ENCODE results near the gene DOCK4.

The DOCK4 gene

GRCh38 chr7:112091768-112092167, 114.4 kb downstream of the DOCK4 start:
- H3K36me3 Mint-ChIP-seq (ENCODE audit: low read depth), result no peaks in the 10 kb centered on the region
- no peaks in the 10 kb centered on the region for H3K9me3 Mint-ChIP-seq
- DNase-seq, result no peak
- no peaks in the 10 kb centered on the region for H3K4me1 Mint-ChIP-seq (ENCODE audit: low read depth)
- no peak overlapping the region for H3K27ac Mint-ChIP-seq
- peaks cover 9% of the 10 kb centered on the region for H3K27me3 Mint-ChIP-seq
- no peak overlapping the region for H3K4me3 Mint-ChIP-seq

- H3K4me3 Mint-ChIP-seq, result no peak overlapping the region
- no peaks in the 10 kb centered on the region for H3K36me3 Mint-ChIP-seq (ENCODE audit: low read depth)
- H3K4me1 Mint-ChIP-seq (ENCODE audit: low read depth), result no peaks in the 10 kb centered on the region
- no peaks in the 10 kb centered on the region for H3K9me3 Mint-ChIP-seq
- no peak overlapping the region for H3K27ac Mint-ChIP-seq
- H3K27me3 Mint-ChIP-seq, result peaks cover 11% of the 10 kb centered on the region
- DNase-seq, result no peak
These were observed 116.6 kb downstream of the DOCK4 start for GRCh38 chr7:112089551-112089950.

- DNase-seq, result no peak
- Mint-ChIP-seq H3K4me1 (ENCODE audit: low read depth) (no peaks in the 10 kb centered on the region), H3K36me3 (ENCODE audit: low read depth) (no peaks in the 10 kb centered on the region), H3K4me3 (no peak overlapping the region), H3K27ac (no peak overlapping the region), H3K9me3 (no peaks in the 10 kb centered on the region), H3K27me3 (peaks cover 14% of the 10 kb centered on the region)
These were observed 117.6 kb downstream of the DOCK4 start for GRCh38 chr7:112088484-112089016.

- H3K27ac Mint-ChIP-seq, result no peak overlapping the region
- H3K4me3 Mint-ChIP-seq, result no peak overlapping the region
- H3K4me1 Mint-ChIP-seq (ENCODE audit: low read depth), result no peaks in the 10 kb centered on the region
- no peaks in the 10 kb centered on the region for H3K36me3 Mint-ChIP-seq (ENCODE audit: low read depth)
- H3K9me3 Mint-ChIP-seq, result no peaks in the 10 kb centered on the region
- no peak for DNase-seq
- peaks cover 14% of the 10 kb centered on the region for H3K27me3 Mint-ChIP-seq
These were observed 119.5 kb downstream of the DOCK4 start for GRCh38 chr7:112086496-112087254.

- Mint-ChIP-seq H3K4me3 (no peak overlapping the region), H3K27ac (no peak overlapping the region), H3K4me1 (ENCODE audit: low read depth) (peaks cover 10% of the 10 kb centered on the region), H3K36me3 (ENCODE audit: low read depth) (no peaks in the 10 kb centered on the region), H3K9me3 (no peaks in the 10 kb centered on the region), H3K27me3 (peaks cover 25% of the 10 kb centered on the region)
- DNase-seq, result no peak
These were observed 121.7 kb downstream of the DOCK4 start for GRCh38 chr7:112084520-112084971.

- peaks cover 10% of the 10 kb centered on the region for H3K4me1 Mint-ChIP-seq (ENCODE audit: low read depth)
- H3K36me3 Mint-ChIP-seq (ENCODE audit: low read depth), result no peaks in the 10 kb centered on the region
- no peak for DNase-seq
- H3K27ac Mint-ChIP-seq, result no peak overlapping the region
- H3K27me3 Mint-ChIP-seq, result peaks cover 26% of the 10 kb centered on the region
- H3K9me3 Mint-ChIP-seq, result no peaks in the 10 kb centered on the region
- no peak overlapping the region for H3K4me3 Mint-ChIP-seq
These were observed 122.3 kb downstream of the DOCK4 start for GRCh38 chr7:112083776-112084355.

- DNase-seq, result no peak
- Mint-ChIP-seq H3K9me3 (no peaks in the 10 kb centered on the region), H3K36me3 (ENCODE audit: low read depth) (no peaks in the 10 kb centered on the region), H3K4me1 (ENCODE audit: low read depth) (peaks cover 10% of the 10 kb centered on the region), H3K4me3 (no peak overlapping the region), H3K27me3 (peaks cover 27% of the 10 kb centered on the region), H3K27ac (no peak overlapping the region)
These were observed 123.9 kb downstream of the DOCK4 start for GRCh38 chr7:112082306-112082705.

- DNase-seq, result no peak
These were observed 124.4 kb downstream of the DOCK4 start for GRCh38 chr7:112081778-112082177.

GRCh38 chr7:112080978-112081377, 125.2 kb downstream of the DOCK4 start:
- peaks cover 27% of the 10 kb centered on the region for H3K27me3 Mint-ChIP-seq
- H3K36me3 Mint-ChIP-seq (ENCODE audit: low read depth), result no peaks in the 10 kb centered on the region
- H3K4me1 Mint-ChIP-seq (ENCODE audit: low read depth), result peaks cover 10% of the 10 kb centered on the region
- DNase-seq, result no peak
- no peak overlapping the region for H3K27ac Mint-ChIP-seq
- H3K4me3 Mint-ChIP-seq, result no peak overlapping the region
- H3K9me3 Mint-ChIP-seq, result no peaks in the 10 kb centered on the region

More at GRCh38 chr7:112081778-112082177, 124.4 kb downstream of the DOCK4 start:
- Mint-ChIP-seq H3K27me3 (peaks cover 27% of the 10 kb centered on the region), H3K4me3 (no peak overlapping the region), H3K9me3 (no peaks in the 10 kb centered on the region), H3K36me3 (ENCODE audit: low read depth) (no peaks in the 10 kb centered on the region), H3K4me1 (ENCODE audit: low read depth) (peaks cover 10% of the 10 kb centered on the region), H3K27ac (no peak overlapping the region)

GRCh38 chr7:112080441-112080840, 125.8 kb downstream of the DOCK4 start:
- Mint-ChIP-seq H3K27ac (no peak overlapping the region), H3K9me3 (no peaks in the 10 kb centered on the region), H3K27me3 (peaks cover 25% of the 10 kb centered on the region), H3K4me1 (ENCODE audit: low read depth) (peaks cover 10% of the 10 kb centered on the region), H3K36me3 (ENCODE audit: low read depth) (no peaks in the 10 kb centered on the region), H3K4me3 (no peak overlapping the region)
- DNase-seq, result no peak

- Mint-ChIP-seq H3K9me3 (no peaks in the 10 kb centered on the region), H3K36me3 (ENCODE audit: low read depth) (no peaks in the 10 kb centered on the region), H3K27ac (no peak overlapping the region), H3K4me1 (ENCODE audit: low read depth) (peaks cover 10% of the 10 kb centered on the region), H3K4me3 (no peak overlapping the region), H3K27me3 (peaks cover 31% of the 10 kb centered on the region)
- DNase-seq, result no peak
These were observed 126.5 kb downstream of the DOCK4 start for GRCh38 chr7:112079673-112080072.

- Mint-ChIP-seq H3K27ac (no peak overlapping the region), H3K36me3 (ENCODE audit: low read depth) (no peaks in the 10 kb centered on the region), H3K9me3 (no peaks in the 10 kb centered on the region), H3K27me3 (peaks cover 34% of the 10 kb centered on the region), H3K4me1 (ENCODE audit: low read depth) (peaks cover 10% of the 10 kb centered on the region), H3K4me3 (no peak overlapping the region)
- DNase-seq, result no peak
These were observed 127.1 kb downstream of the DOCK4 start for GRCh38 chr7:112079122-112079521.

- Mint-ChIP-seq H3K4me3 (no peak overlapping the region), H3K9me3 (no peaks in the 10 kb centered on the region), H3K27me3 (peaks cover 30% of the 10 kb centered on the region), H3K36me3 (ENCODE audit: low read depth) (no peaks in the 10 kb centered on the region), H3K27ac (no peak overlapping the region), H3K4me1 (ENCODE audit: low read depth) (peaks cover 10% of the 10 kb centered on the region)
- no peak for DNase-seq
These were observed 129.9 kb downstream of the DOCK4 start for GRCh38 chr7:112076324-112076723.

- no peak overlapping the region for H3K27ac Mint-ChIP-seq
- H3K4me1 Mint-ChIP-seq (ENCODE audit: low read depth), result no peaks in the 10 kb centered on the region
- H3K27me3 Mint-ChIP-seq, result peaks cover 18% of the 10 kb centered on the region
- no peak overlapping the region for H3K4me3 Mint-ChIP-seq
- H3K36me3 Mint-ChIP-seq (ENCODE audit: low read depth), result no peaks in the 10 kb centered on the region
- no peak for DNase-seq
- H3K9me3 Mint-ChIP-seq, result no peaks in the 10 kb centered on the region
These were observed 131.7 kb downstream of the DOCK4 start for GRCh38 chr7:112074464-112074863.

- H3K4me1 Mint-ChIP-seq (ENCODE audit: low read depth), result no peaks in the 10 kb centered on the region
- H3K27ac Mint-ChIP-seq, result no peak overlapping the region
- DNase-seq, result no peak
- peaks cover 15% of the 10 kb centered on the region for H3K27me3 Mint-ChIP-seq
- no peaks in the 10 kb centered on the region for H3K36me3 Mint-ChIP-seq (ENCODE audit: low read depth)
- H3K4me3 Mint-ChIP-seq, result no peak overlapping the region
- H3K9me3 Mint-ChIP-seq, result no peaks in the 10 kb centered on the region
These were observed 132.7 kb downstream of the DOCK4 start for GRCh38 chr7:112073530-112073929.
